ENCODE measurements around the gene NRTN. TPM values are rescaled to one million over a fixed set of nuclear protein-coding genes. Genes with fewer than 3 reads are reported as not detected.
"Not testable (repeated sequence)": the region's sequence is repeated elsewhere in the genome, so short reads cannot be mapped to it uniquely, and the experiment has no call there.

NRTN gene
- total and polyA plus RNA-seq, 12 donors, result 4.5 to 26.8 (median 8.9) TPM

GRCh38 chr19:5867201-5868136 is 62.6 kb downstream of the NRTN start:
- no peaks in the 10 kb centered on the region for H3K9me3 ChIP-seq (replicated peaks in 1 of 3)
- no peak for DNase-seq
- WGBS, 4 donors, result 81 to 87% (median 84%) methylated on average over 18 to 31 of the region's 31 CpGs
- H3K27ac ChIP-seq, result no peak overlapping the region
- H3K4me3 ChIP-seq, result no peak overlapping the region
- H3K4me1 ChIP-seq (replicated peaks in 1 of 2), result no peaks in the 10 kb centered on the region
- H3K36me3 ChIP-seq (replicated peaks in 1 of 2), result no peaks in the 10 kb centered on the region
- intact Hi-C loops (cut with DNase I), result no loop called here
- H3K27me3 ChIP-seq, result no peaks in the 10 kb centered on the region
- TF ChIP-seq POLR2A (IDR thresholded peaks at IDR 0.05), result no peak
- no peak for TF ChIP-seq CTCF (IDR thresholded peaks at IDR 0.05)

- TF ChIP-seq POLR2A (IDR thresholded peaks at IDR 0.05) (no peak), CTCF (IDR thresholded peaks at IDR 0.05) (no peak)
- 80 to 87% (median 81%) methylated on average over 12 of the region's 12 CpGs for WGBS, 4 donors
- no peak for DNase-seq
- H3K4me1 ChIP-seq (replicated peaks in 1 of 2), result no peaks in the 10 kb centered on the region
- H3K27ac ChIP-seq, result no peak overlapping the region
- no peaks in the 10 kb centered on the region for H3K27me3 ChIP-seq
- intact Hi-C loops (cut with DNase I), result no loop called here
- H3K36me3 ChIP-seq (replicated peaks in 1 of 2), result no peaks in the 10 kb centered on the region
- H3K4me3 ChIP-seq, result no peak overlapping the region
- no peaks in the 10 kb centered on the region for H3K9me3 ChIP-seq (replicated peaks in 1 of 3)
Measured at GRCh38 chr19:5870986-5871394, 66.1 kb downstream of the NRTN start.

- WGBS, 4 donors, result 93 to 95% (median 94%) methylated on average over 10 to 12 of the region's 12 CpGs
- Histone ChIP-seq H3K4me1 (replicated peaks in 1 of 2) (no peaks in the 10 kb centered on the region), H3K9me3 (replicated peaks in 1 of 3) (no peaks in the 10 kb centered on the region), H3K27me3 (no peaks in the 10 kb centered on the region), H3K4me3 (no peak overlapping the region), H3K27ac (no peak overlapping the region), H3K36me3 (replicated peaks in 1 of 2) (no peaks in the 10 kb centered on the region)
- TF ChIP-seq POLR2A (IDR thresholded peaks at IDR 0.05) (no peak), CTCF (IDR thresholded peaks at IDR 0.05) (no peak)
- intact Hi-C loops (cut with DNase I), result no loop called here
- DNase-seq, result no peak
Measured at GRCh38 chr19:5873617-5874199, 68.8 kb downstream of the NRTN start.

- intact Hi-C loops (cut with DNase I); H3K9me3 ChIP-seq (replicated peaks in 1 of 3); H3K27me3 ChIP-seq; DNase-seq; H3K27ac ChIP-seq; H3K4me3 ChIP-seq; H3K36me3 ChIP-seq (replicated peaks in 1 of 2); H3K4me1 ChIP-seq (replicated peaks in 1 of 2): not testable (repeated sequence)
- 67 to 84% (median 75%) methylated on average over 6 to 7 of the region's 7 CpGs for WGBS, 4 donors
Measured at GRCh38 chr19:5874496-5874895, 69.6 kb downstream of the NRTN start.

Measured in adrenal gland (tissue), 12 donors.